ENCODE measurements around the gene COA8. TPM values are rescaled to one million over a fixed set of nuclear protein-coding genes. Genes with fewer than 3 reads are reported as not detected.
A peak's percentile ranks its signal among the peaks of the same experiment; 100 is the strongest.

Gene COA8
- total and polyA plus RNA-seq, 10 of the 15 experiments (the other 5 are each of a cell fraction or from before 2014, with no cell fraction given), result 6.1 to 69.5 (median 25.8) TPM

GRCh38 chr14:103628221-103628683 lies 65.5 kb downstream of the COA8 start:
- Histone ChIP-seq H3K4me1 (ENCODE audit: control insufficient read depth, insufficient read depth, low read length) (peaks cover 32% of the 10 kb centered on the region), H3K27ac (ENCODE audit: control insufficient read depth, insufficient read depth) (peak overlapping the region; percentile 60), H3K4me3 (peak overlapping the region; percentile 96), H3K9me3 (replicated peaks; ENCODE audit: control insufficient read depth, insufficient read depth, low read length) (no peaks in the 10 kb centered on the region), H4K20me1 (ENCODE audit: control insufficient read depth, insufficient read depth) (peaks cover 4% of the 10 kb centered on the region; the same call in 1 of the 2 replicates), H3K79me2 (ENCODE audit: control insufficient read depth, insufficient read depth, low read length) (peaks cover 38% of the 10 kb centered on the region), H2AFZ (ENCODE audit: control insufficient read depth, low read depth, low read length) (peak overlapping the region; percentile 92), H3K27me3 (replicated peaks in 1 of 2; ENCODE audit: control insufficient read depth in 2 of 2, insufficient read depth in 2 of 2, low read length in 1 of 2) (no peaks in the 10 kb centered on the region), H3K36me3 (ENCODE audit: control insufficient read depth in 2 of 2, insufficient read depth in 2 of 2, low read length in 1 of 2) (no peaks in the 10 kb centered on the region), H3K4me2 (ENCODE audit: control insufficient read depth, insufficient read depth) (peak overlapping the region; percentile 96), H3K9ac (ENCODE audit: control insufficient read depth, insufficient read depth, low read length) (peak overlapping the region; percentile 90)
- ATAC-seq (peak; percentile 55), FAIRE-seq (no peak), DNase-seq (ENCODE audit: low read depth, low spot score) (no peak)
- ChIA-PET RAD21 (ENCODE audit: unreplicated experiment) (interaction anchor here (1.3 kb wide), 1 partner anchor 52 kb away, joined by 3 read pairs; no protein-coding TSS in a partner anchor), SMC1A (ENCODE audit: uncharacterized antibody, unreplicated experiment) (interaction anchor here (1.0 kb wide), 1 partner anchor 164 kb away, joined by 3 read pairs; no protein-coding TSS in a partner anchor), CTCF (no interaction called here), POLR2A (interaction anchor here (0.6 to 2.1 kb wide), 2 partner anchors 87 to 364 kb away, joined by 3 to 5 read pairs; partner anchors contain the start of gene XRCC3)
- 1% methylated on average over 28 of the region's 31 CpGs for WGBS (ENCODE audit: insufficient coverage, insufficient replicate concordance, low lambda C conversion rate, missing lambda C conversion rate)
- no TSS peak for BruUV-seq (replicated peaks)
- intact Hi-C loops (cut with micrococcal nuclease; ENCODE audit: unreplicated experiment) (no loop called here), in situ Hi-C loops (cut with MboI) (no loop called here)
- no peak for TF ChIP-seq IRF3 (IDR thresholded peaks at IDR 0.05)
- TF ChIP-seq KDM1A (IDR thresholded peaks at IDR 0.05; ENCODE audit: borderline replicate concordance), result no peak
- no peak for TF ChIP-seq IRF5 (IDR thresholded peaks at IDR 0.05; ENCODE audit: borderline replicate concordance)
- no peak for TF ChIP-seq NFXL1 (IDR thresholded peaks at IDR 0.05; ENCODE audit: borderline replicate concordance)
- TF ChIP-seq SMAD5 (IDR thresholded peaks at IDR 0.05; ENCODE audit: low read depth), result no peak
- no peak for TF ChIP-seq HDAC6 (IDR thresholded peaks at IDR 0.05; ENCODE audit: unreplicated experiment)
- TF ChIP-seq SMAD1 (IDR thresholded peaks at IDR 0.05; ENCODE audit: low read depth, partially characterized antibody), result no peak
- TF ChIP-seq SKIL (IDR thresholded peaks at IDR 0.05; ENCODE audit: low read depth, poor library complexity, severe bottlenecking), result no peak
- TF ChIP-seq CEBPB (IDR thresholded peaks at IDR 0.05; ENCODE audit: borderline replicate concordance in 1 of 2, low read depth in 2 of 2, low read length in 2 of 2), result no peak
- no peak for TF ChIP-seq CHD1 (IDR thresholded peaks at IDR 0.05; ENCODE audit: low read depth, low read length)
- TF ChIP-seq ATF3 (IDR thresholded peaks at IDR 0.05; ENCODE audit: borderline replicate concordance, extremely low read depth, low read depth, low read length), result no peak
- no peak for TF ChIP-seq POLR2AphosphoS2 (IDR thresholded peaks at IDR 0.05; ENCODE audit: low read depth, low read length)
- no peak; the same call in 1 of the 2 replicates for TF ChIP-seq GATAD2B (conservative IDR thresholded peaks at IDR 0.05; ENCODE audit: low read depth)
- no peak for TF ChIP-seq RFX5 (IDR thresholded peaks at IDR 0.05; ENCODE audit: low read depth, low read length)
- no peak for TF ChIP-seq ATF2 (IDR thresholded peaks at IDR 0.05; ENCODE audit: low read length)
- no peak for TF ChIP-seq PKNOX1 (IDR thresholded peaks at IDR 0.05)
- no peak for TF ChIP-seq ZNF217 (IDR thresholded peaks at IDR 0.05)
